Spleen (tissue), 7 donors: ENCODE data around the gene DIDO1.

Source experiments
- POLR2A ChIP-seq, 3 donors: fragments of 450-650 bp; IDR thresholded peaks; one replicate each; pipeline ENCODE4 v1.5.1; 2017; ENCODE audit warnings: antibody characterized with exemption in 3 of 3, mild to moderate bottlenecking in 1 of 3
- TF ChIP-seq, protein P1 (sequence below), 11 experiments: fragments of 200-600 bp in 7 of 11; fragments of 450-650 bp in 4 of 11; sonication (generic) in 4 of 11; IDR thresholded peaks in 8 of 11; conservative IDR thresholded peaks in 3 of 11; 1 replicate in 7 of 11; 2 replicates in 4 of 11; pipeline versions ENCODE4 v1.4.0 to v1.8.0; 2016 to 2021; ENCODE audit warnings: antibody characterized with exemption in 11 of 11, inconsistent platforms in 4 of 11, mild to moderate bottlenecking in 1 of 11
- donor health status: DM: no; HTN: no; CAD: no; lungs with moderate emphysema.
- donor health status: DM: no; HTN: no; CAD: no.
- donor health status: DM: no; HTN: no; CAD: no.

GRCh38 chr20:62880147-62880934, 46.0 kb downstream of the DIDO1 start:
- TF ChIP-seq POLR2A (IDR thresholded peaks at IDR 0.05) = no peak
- TF ChIP-seq, protein P1, sequence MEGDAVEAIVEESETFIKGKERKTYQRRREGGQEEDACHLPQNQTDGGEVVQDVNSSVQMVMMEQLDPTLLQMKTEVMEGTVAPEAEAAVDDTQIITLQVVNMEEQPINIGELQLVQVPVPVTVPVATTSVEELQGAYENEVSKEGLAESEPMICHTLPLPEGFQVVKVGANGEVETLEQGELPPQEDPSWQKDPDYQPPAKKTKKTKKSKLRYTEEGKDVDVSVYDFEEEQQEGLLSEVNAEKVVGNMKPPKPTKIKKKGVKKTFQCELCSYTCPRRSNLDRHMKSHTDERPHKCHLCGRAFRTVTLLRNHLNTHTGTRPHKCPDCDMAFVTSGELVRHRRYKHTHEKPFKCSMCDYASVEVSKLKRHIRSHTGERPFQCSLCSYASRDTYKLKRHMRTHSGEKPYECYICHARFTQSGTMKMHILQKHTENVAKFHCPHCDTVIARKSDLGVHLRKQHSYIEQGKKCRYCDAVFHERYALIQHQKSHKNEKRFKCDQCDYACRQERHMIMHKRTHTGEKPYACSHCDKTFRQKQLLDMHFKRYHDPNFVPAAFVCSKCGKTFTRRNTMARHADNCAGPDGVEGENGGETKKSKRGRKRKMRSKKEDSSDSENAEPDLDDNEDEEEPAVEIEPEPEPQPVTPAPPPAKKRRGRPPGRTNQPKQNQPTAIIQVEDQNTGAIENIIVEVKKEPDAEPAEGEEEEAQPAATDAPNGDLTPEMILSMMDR (IDR thresholded peaks at IDR 0.05 in 8 of 11, conservative IDR thresholded peaks at IDR 0.05 in 3 of 11) = no peak
